ENCODE data around the gene ITGA2. TPM values are rescaled to one million over a fixed set of nuclear protein-coding genes. Genes with fewer than 3 reads are reported as not detected.
"Not testable (repeated sequence)": the region's sequence is repeated elsewhere in the genome, so short reads cannot be mapped to it uniquely, and the experiment has no call there.

Gene ITGA2
- 25.2 and 28.4 TPM in 2 replicates for total RNA-seq (2014; rRNA removed; shearing (Covaris generic))

DNA sequence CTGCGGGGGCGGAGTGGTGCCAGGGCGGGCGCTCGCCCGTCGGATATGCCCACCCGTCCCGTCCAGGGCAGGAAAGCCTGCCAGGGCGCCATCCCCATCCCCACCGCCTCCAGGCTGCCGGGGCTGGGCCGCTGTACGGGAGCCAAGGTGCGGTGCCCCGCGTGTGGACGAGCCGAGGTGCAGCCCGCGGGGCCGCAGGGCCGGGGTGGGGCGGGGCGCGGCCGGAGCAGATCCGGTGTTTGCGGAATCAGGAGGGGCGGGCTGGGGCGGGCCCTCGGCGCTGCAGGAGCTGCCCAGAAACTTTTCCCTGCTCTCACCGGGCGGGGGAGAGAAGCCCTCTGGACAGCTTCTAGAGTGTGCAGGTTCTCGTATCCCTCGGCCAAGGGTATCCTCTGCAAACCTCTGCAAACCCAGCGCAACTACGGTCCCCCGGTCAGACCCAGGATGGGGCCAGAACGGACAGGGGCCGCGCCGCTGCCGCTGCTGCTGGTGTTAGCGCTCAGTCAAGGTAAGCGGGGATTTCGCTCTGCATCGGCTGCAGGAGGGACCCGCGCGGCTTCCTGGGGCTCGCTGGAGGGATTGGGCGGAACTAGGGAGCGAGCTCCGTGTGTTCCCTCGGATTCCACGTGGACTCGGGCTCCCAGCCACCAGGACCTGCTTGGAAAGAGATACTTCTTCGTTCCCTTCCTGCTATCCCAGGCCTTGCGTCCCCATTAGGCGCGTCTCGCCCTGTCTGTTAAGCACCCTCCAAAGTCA lies at the start of gene ITGA2:
ITGA2 (plus strand) TSS at position 328 of the 756 bp plus-strand sequence; CDS start at position 445, 117 bp downstream.
- DNase-seq (ENCODE audit: low read depth) = peak; percentile 61

DNA sequence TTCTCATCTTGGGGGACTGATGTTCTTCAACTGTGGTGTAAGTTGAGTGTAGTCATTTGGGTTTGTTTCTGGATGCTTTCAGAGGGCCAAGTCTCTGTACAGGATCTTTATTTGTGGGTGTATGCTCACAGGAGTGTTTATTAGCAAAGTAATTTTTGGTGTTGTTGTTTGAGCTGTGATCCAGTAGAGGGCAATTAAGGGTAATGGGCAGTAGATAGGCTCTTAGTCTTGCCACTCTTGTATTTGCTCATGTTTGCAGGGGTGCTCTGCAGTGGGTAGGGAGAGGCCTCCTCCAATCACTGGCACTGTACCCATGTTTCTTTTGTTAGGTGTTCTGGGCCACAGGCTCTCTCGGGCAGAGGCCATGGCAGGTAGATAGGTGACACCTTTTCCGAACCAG lies 45.9 kb upstream of the ITGA2 start:
- peak; percentile 14 for DNase-seq (ENCODE audit: low read depth)

DNA sequence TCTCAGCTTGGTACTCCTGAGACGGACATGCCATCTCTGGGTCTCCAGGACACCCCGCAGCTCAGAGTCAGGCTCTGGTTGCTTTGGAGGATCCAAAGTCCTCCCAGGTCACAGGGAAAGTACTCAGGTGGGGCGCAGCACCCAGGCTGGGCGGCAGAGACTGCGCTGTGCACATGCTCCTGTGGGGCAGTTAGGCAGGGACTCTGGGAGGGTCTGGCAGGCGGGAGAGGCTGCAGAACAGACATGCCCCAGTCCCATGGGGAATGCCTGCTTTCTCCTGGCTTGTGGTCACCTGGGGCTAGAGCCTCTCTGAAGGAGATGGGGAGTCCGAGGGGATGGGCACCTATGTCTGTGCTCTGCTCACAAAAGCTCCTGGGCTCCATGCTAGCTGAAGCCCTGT lies 45.3 kb upstream of the ITGA2 start:
- no peak for DNase-seq (ENCODE audit: low read depth)

DNA sequence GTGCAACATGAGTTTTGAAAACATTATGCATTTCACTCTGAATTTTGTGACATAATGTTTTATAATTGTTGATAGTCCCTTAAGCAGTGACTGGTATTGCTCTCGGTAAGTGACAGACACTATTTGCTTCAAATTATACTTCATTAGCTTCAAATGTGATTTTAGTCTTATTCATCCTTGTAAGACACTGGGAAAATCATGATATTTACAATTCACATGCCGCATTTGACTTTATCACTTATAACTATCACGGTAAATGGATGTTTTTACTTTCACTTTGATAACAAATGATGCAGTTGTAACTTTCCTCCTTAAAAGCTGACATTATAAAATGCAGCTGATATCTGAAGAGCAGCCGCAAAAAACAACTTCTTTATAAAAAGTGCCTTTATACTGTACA lies 44.1 kb upstream of the ITGA2 start:
- no peak for DNase-seq (ENCODE audit: low read depth)

DNA sequence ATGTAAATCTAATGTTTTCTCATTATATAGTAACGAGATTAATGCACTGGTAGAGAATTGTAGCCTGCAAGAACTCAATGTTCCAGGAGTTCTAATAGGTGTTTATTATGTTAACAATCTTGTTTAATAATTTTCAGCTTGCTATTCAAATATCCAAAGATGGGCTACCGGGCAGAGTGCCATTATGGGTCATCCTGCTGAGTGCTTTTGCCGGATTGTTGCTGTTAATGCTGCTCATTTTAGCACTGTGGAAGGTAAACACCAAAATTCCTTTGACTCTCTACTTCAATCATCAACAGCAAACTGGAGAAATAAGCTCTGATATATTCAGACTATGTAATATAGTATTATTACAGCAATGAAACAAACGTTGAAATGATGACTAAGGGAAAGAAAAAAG lies 41.9 kb upstream of the ITGA2 start:
- DNase-seq (ENCODE audit: low read depth) = no peak

DNA sequence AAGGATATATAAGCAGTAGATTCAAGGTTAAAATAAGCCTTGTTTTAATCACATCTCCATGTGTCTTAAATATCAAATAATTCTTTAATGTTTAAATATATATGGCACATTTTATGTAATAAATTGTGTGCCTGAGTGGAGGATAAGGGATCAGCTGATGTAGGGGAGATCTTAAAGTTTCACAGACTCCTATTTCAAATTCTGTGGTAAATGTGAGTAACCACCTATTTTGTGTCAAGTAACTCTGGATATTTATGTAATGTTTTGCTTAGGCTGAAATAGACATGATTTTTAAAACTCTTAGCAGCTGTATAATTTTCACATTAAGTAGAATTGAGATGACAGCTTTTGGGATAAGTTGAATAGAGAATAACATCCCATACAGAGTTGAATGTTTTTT lies 41.3 kb upstream of the ITGA2 start:
- peak; percentile 11 for DNase-seq (ENCODE audit: low read depth)

DNA sequence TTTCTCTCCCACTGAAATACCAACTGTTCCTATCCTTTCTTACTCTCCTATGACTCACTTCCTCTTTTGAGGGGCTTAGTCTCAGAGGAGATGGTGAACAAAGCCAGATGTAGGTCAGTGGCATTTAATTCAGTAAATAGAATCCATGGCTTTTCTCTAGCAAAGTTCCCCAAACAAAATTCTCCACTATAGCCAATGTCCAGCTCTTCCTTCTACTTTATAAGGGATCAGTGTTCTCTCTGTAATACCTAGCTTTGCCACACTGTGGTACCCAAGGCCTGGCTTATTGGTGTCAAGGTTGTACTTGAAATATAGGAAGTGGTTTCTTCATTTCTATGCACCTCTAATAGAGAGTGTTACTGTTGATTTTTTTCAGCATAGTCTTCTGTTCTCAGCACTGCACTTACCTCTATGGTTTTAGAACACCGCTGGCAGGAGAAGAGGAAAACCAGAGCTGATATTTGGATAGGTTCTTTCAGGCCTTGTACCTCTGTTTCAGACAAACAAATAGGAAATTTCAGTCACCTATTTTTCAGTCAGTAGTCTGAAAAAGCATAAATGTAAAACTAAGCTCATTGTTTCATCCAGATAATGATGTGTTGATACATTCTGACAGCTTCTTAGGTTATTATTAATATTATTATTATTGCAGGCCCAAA lies 40.6 kb upstream of the ITGA2 start:
- peak; percentile 84 for DNase-seq (ENCODE audit: low read depth)

DNA sequence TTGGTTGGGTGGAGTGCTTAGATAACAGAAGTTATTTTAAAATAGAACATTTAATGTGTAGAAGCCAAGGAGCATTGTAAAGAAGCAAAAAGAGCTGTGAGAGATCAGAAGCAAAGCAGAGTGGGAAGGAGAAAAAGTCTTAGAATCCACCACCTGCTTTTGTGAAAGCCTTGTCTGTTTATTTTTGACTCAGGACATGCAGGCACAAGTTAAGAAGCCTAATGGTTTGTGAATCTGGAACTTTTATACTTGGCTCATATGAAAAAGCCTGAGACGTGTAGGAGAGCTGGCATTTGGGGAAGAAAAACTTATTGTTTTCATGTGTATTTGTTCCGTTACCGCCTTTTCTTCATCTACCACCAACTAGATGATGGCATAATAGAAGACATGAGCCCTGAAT lies 38.5 kb upstream of the ITGA2 start:
- DNase-seq (ENCODE audit: low read depth) = no peak

DNA sequence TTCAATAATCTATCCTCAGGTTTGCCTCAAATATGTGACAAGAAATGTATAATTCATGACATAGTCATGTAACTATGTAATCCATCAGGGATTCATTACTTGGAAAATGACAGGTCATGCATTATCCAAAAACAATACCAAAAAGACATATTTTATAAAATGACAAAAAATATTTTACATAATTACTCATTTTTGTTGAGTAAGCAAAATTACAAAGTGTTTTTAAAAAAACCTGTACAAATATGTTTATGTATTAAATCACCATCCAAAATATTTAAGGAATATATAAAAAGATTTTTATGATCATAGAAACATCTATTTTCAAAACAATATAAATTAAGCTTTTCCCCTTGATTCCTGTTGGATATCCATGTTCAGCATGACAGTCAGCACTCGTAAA lies 36.7 kb upstream of the ITGA2 start:
- no peak for DNase-seq (ENCODE audit: low read depth)

DNA sequence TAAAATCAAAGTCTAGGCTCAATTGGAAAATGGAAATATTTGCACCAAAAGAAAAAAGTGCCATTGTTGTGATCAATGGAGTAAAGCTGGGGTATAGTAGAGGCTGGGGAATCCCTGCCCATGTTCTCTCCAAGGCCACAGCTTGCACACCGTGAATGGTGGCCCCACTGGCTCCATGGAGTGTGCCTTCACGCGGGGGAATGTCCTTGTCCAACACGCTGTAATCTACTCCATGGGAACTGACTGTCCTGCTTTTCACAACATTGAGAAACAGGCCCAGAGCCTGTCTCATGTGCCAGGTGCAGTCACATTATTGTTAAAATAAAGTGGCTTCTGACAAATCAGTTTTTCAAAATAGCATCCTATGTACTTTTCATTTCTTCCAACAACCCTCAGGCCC lies 33.1 kb upstream of the ITGA2 start:
- no peak for DNase-seq (ENCODE audit: low read depth)

DNA sequence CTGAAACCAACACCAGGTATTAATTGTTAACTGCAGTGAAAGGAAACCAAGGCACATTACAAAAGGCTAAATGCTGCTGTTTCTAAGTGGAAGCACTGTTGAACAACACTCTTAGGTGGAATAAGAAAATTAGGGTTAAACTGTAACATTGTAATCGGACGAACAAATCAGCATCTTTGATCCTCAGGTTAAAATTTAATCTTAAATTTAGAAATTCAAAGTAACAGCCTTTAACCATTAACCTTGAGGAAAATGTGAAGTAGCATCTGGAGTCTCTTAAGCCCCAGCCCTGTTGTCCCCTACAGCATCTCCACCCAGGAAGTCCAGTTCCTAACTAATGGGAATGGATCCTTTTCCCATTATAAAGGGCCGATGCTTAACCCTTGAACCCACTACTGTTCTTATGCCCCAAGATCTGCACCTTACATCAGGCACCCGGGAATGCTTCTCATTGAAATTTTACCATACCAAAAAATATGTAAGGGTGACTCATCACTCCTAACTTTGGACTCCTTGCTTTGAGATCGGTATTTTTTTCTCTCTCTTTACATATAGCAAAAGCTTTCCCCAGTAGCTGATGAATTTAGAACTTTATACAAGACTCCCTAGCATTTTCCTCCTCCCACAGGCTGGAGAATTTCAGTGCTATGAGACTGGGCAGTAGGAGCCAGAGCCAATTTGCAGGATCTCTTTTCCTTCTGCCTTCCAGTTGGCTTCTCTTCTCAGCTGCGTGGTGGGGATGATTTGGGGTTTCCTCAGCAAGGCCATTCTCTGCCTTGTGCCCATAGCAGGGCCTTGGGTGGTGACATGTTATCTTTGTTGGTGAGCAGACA lies 32.0 kb upstream of the ITGA2 start:
- DNase-seq (ENCODE audit: low read depth) = no peak

DNA sequence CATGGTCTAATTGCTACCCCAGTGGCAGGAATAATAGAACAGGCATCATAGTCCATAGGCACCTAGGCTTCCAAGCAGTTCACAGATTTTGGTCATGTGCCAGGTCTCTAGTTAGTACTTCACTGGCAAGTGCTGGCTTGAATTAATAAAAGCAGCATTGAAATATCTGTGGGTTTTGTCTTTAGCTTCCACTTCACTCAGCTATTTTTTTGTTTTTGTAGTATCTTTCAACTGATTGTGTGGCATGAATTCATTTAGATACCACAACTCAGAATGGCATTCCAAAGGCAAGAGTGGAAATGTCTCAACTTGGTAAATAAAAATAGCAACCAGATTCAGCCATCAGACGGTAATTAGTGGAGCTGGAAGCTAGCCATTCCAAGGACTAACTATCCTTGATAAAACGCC lies 27.9 kb upstream of the ITGA2 start:
- peak; percentile 79 for DNase-seq (ENCODE audit: low read depth)

DNA sequence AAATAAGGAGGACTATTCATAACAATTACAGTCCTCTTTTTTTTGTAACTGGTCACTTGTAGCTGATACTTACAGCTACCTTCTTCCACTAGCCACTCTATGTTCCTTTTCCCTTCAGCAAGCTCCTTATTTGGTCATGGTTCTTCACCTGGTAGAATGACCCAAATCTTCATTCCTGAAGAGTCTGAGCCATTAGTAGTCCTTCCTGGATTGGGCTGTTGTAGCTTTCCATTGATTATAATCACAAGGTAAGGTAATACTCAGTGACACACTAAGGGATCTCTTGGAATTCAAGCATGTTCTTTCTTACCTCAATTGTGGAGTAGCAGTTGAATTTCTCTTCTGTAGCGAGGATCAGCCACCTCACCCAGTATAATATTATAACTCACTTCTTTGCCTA lies 25.5 kb upstream of the ITGA2 start:
- DNase-seq (ENCODE audit: low read depth) = no peak

DNA sequence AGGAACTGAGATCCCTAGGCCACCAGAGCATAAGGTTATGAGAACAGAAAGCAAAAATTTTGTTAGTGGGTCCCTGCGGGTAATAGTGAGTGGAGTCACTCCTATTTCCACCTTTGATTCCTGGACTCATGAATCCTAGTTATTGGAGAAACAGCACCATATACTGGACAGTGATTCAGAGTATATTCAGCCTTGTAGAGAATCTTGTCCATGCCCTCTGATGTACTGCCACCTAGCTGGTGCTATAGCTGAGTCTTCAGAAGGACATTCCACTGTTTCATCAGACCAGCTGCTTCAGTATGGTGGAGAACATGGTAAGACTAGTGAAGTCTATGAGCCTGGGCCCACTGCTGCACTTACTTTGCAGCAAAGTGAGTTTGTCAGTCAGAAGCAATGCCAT lies 25.0 kb upstream of the ITGA2 start:
- peak; percentile 22 for DNase-seq (ENCODE audit: low read depth)

DNA sequence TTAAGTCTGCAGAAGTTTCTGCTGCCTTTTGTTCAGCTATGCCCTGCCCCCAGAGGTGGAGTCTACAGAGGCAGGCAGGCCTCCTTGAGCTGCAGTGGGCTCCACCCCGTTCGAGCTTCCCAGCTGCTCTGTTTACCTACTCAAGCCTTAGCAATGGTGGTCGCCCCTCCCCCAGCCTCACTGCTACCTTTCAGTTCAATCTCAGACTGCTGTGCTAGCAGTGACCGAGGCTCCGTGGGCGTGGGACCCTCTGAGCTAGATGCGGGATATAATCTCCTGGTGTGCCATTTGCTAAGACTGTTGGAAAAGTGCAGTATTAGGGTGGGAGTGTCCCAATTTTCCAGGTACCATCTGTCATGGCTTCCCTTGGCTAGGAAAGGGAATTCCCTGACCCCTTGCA lies 13.0 kb upstream of the ITGA2 start:
- not testable (repeated sequence) for DNase-seq (ENCODE audit: low read depth)

DNA sequence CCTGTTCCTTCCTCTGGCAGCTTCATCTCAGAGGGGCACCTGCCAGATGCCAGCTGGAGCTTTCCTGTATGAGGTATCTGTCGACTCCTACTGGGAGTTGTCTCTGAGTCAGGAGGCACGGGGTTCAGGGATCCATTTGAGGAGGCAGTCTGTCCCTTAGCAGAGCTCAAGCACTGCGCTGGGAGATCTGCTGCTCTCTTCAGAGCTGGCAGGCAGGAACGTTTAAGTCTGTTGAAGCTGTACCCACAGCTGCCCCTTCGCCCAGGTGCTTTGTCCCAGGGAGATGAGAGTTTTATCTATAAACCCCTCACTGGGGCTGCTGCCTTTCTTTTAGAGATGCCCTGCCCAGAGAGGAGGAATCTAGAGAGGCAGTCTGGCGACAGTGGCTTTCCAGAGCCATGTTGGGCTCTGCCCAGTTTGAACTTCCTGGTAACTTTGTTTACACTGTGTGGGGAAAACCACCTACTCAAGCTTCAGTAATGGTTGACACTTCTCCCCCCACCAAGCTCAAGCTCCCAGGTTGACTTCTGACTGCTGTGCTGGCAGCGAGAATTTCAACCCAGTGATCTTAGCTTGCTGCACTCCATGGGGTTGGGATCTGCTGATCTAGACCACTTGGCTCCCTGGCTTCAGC lies 11.8 kb upstream of the ITGA2 start:
- DNase-seq (ENCODE audit: low read depth) = no peak

DNA sequence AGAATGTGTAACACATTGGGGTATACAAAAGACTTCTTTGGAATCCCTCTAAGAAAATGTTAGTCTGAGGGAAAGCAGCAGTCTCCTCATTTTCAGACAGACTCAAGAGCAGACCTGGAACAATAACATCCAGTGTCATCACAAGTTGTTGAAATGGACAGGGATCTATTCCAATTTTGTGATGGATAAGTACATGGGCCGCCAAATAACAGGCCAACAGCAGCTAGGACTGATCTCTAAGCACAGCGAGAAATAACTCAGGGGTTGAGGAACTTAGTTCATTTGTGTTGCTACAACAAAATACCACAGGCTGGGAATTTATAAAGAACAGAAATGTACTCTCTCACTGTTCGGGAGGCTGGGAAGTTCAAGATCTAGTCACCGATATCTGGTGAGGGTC lies 7.6 kb upstream of the ITGA2 start:
- DNase-seq (ENCODE audit: low read depth) = no peak

DNA sequence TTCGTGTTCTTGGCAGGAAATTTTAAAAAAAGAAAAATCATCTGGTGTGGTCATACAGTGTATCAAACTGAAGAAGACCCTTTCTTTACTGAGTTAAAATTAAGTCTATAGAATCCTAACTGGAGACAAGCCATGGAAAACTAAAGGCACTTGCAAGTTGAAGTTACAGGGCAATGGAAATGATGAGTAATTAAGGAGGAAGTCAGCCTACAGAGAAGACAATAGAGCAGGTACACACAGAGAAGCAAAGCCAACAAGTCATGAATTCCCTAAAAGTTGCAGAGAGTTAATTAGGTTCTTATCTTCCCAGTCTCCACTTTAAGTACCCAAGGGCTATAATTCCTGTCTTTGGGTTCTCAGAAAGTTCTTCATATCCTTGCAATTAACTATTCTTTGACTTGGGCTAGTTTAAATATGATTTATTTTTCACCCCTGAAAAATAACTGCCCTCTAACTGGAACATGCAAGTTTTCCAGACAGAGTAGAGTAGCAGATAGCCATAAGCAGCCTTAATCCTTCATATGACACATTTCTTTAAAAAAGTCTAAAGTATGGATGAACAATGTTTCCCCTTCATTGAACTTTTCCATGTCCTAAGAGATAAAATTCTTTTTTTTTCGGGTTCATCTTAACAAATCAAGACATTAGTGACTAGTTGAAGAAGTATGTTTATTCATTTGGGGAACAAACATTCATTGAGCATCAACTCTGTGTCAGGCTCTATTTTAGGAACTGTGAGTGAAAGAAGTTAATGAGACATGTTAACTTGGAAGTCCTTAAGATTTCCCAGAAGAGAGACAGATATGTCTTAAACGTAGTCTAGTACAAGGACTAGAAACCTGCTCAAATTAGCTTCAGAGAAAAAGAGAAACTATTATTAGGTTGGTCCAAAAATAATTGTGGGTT lies 5.2 kb upstream of the ITGA2 start:
- DNase-seq (ENCODE audit: low read depth) = peak; percentile 30

DNA sequence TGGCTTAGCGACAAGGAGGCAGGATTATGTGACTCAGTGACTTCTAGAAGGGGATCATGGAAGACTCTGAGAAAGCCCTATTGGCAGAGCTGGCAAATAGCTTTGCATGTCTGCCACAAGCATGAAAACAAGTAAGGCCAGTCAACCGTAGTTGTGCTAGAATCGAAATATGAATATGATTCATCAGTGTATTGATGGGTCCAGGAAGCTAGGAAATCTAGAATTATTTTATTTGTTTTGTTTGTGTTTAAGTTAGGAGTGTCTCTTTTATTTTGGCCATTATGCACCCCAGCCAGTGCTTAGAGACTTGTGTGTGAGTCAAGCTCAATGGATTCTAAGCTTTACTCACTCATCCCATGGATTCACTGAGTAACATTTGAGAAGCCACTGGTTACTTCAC lies 3.8 kb upstream of the ITGA2 start:
- DNase-seq (ENCODE audit: low read depth) = no peak

DNA sequence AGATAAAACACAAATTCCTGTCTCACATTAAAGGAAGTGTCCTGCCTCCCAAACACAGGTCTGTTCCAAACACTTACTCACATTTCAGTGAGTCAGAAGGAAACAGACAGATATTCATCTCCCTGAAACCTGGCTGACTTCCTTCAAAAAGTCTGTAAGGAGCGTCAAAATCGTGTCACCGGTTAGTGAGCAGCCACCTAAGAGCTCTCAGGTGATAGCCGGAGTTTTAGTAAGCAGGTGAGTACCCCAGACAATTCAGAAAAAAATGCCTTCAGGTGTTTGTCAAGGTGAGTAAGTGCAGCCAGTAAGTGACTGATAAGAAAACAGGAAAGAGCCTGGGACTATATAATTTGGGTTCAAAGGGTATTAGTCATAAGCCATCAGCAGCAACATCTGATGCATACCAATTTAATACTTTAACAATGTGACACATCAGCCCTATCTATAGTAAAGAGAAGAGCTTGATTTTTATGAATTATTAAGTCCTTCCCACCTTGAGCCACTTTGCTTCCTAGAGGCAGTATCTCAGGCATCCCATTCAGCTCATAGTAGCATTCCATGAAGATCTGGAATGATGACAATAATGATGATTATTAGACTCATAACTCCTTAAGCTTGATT lies 1.3 kb upstream of the ITGA2 start:
- peak; percentile 54 for DNase-seq (ENCODE audit: low read depth)
